PC-3 (cell line): ENCODE data around the gene ADTRP.

Source experiments
- CTCF ChIP-seq: fragments of 300-600 bp; sonication (generic); conservative IDR thresholded peaks from 2 replicates; pipeline ENCODE4 v1.5.1; 2017; ENCODE audit warnings: antibody characterized with exemption, low read depth, mild to moderate bottlenecking, low read length
- EZH2phosphoT487 ChIP-seq: fragments of 300-600 bp; sonication (generic); IDR thresholded peaks from 2 replicates; pipeline ENCODE4 v1.6.1; 2018; ENCODE audit warnings: mild to moderate bottlenecking, antibody characterized with exemption, low read length, borderline replicate concordance

- TF ChIP-seq CTCF: no peak
- TF ChIP-seq EZH2phosphoT487: no peak
Observed at GRCh38 chr6:11774426-11774825, 4.2 kb downstream of the ADTRP start.
